ENCODE data around the gene PNPLA2. TPM values are rescaled to one million over a fixed set of nuclear protein-coding genes. Genes with fewer than 3 reads are reported as not detected.
A peak's percentile ranks its signal among the peaks of the same experiment; 100 is the strongest.

The PNPLA2 gene
- total RNA-seq, 4 donors from 2014 or later = 39.7 to 79.4 (median 58.9) TPM

DNA sequence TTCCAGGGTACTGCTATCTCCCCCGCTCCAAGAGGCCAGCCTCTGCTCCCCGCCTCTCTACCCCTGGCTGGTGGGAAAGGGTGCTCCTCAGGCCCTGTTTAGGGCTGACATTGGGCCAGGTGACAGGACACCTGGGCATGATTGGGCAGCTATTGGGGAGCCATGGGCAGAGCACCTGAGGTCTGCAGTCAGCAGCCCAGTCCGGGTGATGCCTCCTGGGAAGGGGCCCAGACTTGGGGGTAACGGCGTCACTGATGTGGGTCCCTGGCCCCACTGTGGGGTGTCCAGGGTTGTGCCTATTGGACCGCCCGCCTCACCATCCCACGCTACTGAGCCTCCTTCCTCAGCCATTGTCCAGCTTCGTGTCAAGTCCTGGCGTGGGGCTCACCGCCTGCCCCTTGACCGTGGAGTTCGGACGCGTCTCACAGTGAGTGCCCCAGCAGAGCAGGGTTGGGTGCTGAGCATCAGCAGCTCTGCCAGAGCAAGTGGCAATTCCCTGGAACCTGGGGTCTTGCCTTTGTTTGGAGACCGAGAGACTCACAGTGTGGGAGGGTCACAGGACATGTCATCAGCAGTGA, 38.7 kb upstream of the PNPLA2 start:
- H3K4me3 ChIP-seq = no peak overlapping the region
- TF ChIP-seq EP300 (IDR thresholded peaks at IDR 0.05) (no peak), POLR2A (IDR thresholded peaks at IDR 0.05) (no peak), POLR2AphosphoS5 (IDR thresholded peaks at IDR 0.05) (no peak)
- TF ChIP-seq, protein P1, sequence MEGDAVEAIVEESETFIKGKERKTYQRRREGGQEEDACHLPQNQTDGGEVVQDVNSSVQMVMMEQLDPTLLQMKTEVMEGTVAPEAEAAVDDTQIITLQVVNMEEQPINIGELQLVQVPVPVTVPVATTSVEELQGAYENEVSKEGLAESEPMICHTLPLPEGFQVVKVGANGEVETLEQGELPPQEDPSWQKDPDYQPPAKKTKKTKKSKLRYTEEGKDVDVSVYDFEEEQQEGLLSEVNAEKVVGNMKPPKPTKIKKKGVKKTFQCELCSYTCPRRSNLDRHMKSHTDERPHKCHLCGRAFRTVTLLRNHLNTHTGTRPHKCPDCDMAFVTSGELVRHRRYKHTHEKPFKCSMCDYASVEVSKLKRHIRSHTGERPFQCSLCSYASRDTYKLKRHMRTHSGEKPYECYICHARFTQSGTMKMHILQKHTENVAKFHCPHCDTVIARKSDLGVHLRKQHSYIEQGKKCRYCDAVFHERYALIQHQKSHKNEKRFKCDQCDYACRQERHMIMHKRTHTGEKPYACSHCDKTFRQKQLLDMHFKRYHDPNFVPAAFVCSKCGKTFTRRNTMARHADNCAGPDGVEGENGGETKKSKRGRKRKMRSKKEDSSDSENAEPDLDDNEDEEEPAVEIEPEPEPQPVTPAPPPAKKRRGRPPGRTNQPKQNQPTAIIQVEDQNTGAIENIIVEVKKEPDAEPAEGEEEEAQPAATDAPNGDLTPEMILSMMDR (IDR thresholded peaks at IDR 0.05) = no peak
- no CpG with 5 or more reads among the region's 16 CpGs for WGBS, 2 donors (ENCODE audit: low coverage in 1 of 2)
- H3K9me3 ChIP-seq = no peaks in the 10 kb centered on the region
- no peaks in the 10 kb centered on the region for H3K27me3 ChIP-seq
- ATAC-seq = no peak
- H3K27ac ChIP-seq = no peak overlapping the region
- H3K4me1 ChIP-seq = peaks cover 0 to 54% (median 20%) of the 10 kb centered on the region in 3 donors
- H3K36me3 ChIP-seq = peaks cover 0 to 16% of the 10 kb centered on the region in 2 donors

DNA sequence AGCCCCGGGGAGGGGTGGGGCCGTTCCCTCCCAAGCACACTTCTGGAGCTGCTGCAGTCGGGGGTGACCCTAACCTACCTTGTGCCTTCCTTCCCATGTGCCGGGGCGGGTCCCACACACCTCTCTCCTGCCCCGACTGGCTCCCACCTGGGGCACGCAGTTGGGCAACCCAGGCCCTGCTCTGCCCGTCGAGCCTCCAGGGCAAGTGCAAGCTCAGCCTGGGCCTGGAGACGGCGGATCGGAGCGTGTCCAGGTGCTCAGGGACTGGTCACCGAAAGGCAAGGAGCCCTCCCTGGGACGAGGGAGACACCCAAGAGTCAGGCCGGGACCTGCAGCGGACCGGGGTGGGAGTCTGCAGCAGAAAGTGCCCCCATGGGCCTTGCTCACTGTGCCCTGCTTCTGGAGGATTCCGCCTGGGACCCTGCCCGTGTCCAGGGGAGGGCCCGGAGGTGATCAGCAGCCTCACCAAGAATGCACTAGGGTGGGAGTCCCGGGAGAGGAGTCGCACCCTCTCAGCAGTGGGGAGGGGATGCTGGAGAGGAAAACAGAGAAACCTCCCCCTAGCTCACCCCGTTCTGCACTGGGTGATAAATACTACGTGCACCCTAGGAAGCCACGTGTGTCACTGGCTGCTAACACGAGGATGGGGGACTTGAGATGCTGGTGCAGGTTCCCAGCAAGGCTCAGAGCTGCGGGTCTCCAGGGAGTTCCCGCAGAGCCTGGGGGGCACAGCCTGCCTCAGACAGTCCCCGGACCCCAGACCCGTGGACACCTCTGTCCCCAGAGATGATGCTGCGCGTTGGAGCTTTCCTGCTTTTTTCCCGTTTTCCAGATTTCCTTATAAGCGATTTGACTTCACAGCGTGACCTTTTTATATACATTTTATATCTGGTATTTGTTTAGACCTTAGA, 36.2 kb upstream of the PNPLA2 start:
- Histone ChIP-seq H3K9me3 (no peaks in the 10 kb centered on the region), H3K36me3 (peaks cover 0 to 16% of the 10 kb centered on the region in 2 donors)
- ATAC-seq = no peak

DNA sequence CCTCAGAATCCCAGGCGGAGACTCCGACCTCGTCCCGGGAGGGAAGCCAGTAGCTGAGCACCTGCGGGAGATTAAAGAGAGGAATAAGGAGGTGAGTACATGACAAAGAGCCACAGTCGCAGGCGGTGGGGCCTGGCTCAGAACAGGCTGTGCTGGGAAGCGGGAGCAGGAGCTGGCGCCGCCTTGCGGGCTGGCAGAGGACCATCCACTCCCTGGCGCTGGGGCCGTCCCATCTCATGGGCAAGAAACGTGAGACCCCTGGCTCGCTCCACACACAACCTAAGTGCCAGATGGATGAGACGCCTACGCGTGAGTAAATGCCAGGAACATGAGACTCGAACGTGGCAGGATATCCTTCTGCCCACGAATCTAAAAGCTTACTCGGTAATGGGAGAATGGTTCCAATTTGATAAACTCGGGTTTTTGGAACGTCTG, 35.1 kb upstream of the PNPLA2 start:
- H3K4me3 ChIP-seq = no peak overlapping the region
- H3K36me3 ChIP-seq = peaks cover 0 to 16% of the 10 kb centered on the region in 2 donors

More for the DNA sequence above, 36.2 kb upstream of the PNPLA2 start:
- H3K27me3 ChIP-seq = peaks cover 2% of the 10 kb centered on the region
- 41 to 53% methylated on average over 2 to 7 of the region's 36 CpGs for WGBS, 2 donors (ENCODE audit: low coverage in 1 of 2)
- TF ChIP-seq EP300 (IDR thresholded peaks at IDR 0.05) = no peak
- TF ChIP-seq, protein P1 (IDR thresholded peaks at IDR 0.05) = no peak
- TF ChIP-seq POLR2AphosphoS5 (IDR thresholded peaks at IDR 0.05) = no peak
- no peak overlapping the region for H3K4me3 ChIP-seq
- H3K27ac ChIP-seq = peak overlapping the region in 1 of 4 donors; percentile 39
- H3K4me1 ChIP-seq = peaks cover 0 to 37% (median 6%) of the 10 kb centered on the region in 3 donors

DNA sequence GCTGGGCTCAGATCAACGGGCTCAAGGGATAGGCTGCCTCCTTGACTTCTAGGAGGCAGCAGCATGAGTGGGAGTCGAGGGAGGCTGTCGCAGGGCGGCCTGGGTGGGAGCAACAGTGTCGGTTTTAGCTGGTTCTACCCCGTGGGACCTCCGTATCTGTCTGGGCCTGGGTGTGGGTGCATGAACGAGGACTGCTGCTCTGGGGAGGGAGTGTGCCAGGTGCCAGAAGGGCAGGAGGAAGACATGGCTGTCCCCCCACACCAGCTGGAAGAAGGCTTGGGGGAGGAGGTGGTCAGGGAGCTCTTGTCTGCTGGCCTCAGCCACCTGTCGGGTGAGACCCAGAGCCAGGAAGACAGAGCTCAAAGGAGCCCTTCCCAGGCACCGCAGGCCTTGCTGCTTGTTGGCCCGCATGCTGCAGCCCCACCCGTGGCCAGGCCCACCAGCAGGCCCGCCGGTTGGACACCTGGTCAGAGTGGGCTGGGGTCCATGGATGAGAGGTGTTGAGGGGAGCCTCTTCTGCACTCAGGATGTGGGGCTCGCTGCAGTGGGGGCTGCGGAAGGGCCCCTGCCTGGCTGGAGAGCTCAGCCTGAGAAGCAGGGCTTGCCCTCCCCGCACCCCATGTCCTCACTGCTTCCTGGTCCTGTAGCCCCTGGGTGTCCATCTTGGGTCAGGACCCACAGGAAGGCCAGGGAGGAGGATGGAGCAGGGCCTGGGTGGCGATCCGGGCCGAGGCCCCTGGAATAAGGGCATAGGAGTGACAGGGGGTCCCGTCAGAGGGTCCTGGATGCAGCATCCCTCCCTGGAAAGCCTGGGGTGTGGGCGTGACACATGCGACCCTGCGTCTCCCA, 32.3 kb upstream of the PNPLA2 start:
- Histone ChIP-seq H3K9me3 (no peaks in the 10 kb centered on the region), H3K4me3 (no peak overlapping the region), H3K4me1 (peaks cover 0 to 32% (median 3%) of the 10 kb centered on the region in 3 donors), H3K36me3 (peaks cover 0 to 12% of the 10 kb centered on the region in 2 donors), H3K27me3 (peaks cover 40% of the 10 kb centered on the region), H3K27ac (no peak overlapping the region)
- 50 to 81% methylated on average over 1 to 3 of the region's 24 CpGs for WGBS, 2 donors (ENCODE audit: low coverage in 1 of 2)
- TF ChIP-seq, protein P1 (IDR thresholded peaks at IDR 0.05) = no peak
- no peak for TF ChIP-seq POLR2AphosphoS5 (IDR thresholded peaks at IDR 0.05)
- no peak for TF ChIP-seq POLR2A (IDR thresholded peaks at IDR 0.05)
- no peak for TF ChIP-seq EP300 (IDR thresholded peaks at IDR 0.05)
- no peak for ATAC-seq

More for the DNA sequence above, 35.1 kb upstream of the PNPLA2 start:
- Histone ChIP-seq H3K9me3 (no peaks in the 10 kb centered on the region), H3K27ac (peak overlapping the region in 3 of 4 donors; percentile 22 to 39 (median 32)), H3K4me1 (peaks cover 0 to 27% (median 0%) of the 10 kb centered on the region in 3 donors), H3K27me3 (peaks cover 11% of the 10 kb centered on the region)
- TF ChIP-seq, protein P1 (IDR thresholded peaks at IDR 0.05) = peak in 3 of 4 experiments; percentile 53 to 71 (median 69)
- no peak for TF ChIP-seq POLR2A (IDR thresholded peaks at IDR 0.05)
- TF ChIP-seq POLR2AphosphoS5 (IDR thresholded peaks at IDR 0.05) = peak; percentile 57
- no peak for TF ChIP-seq EP300 (IDR thresholded peaks at IDR 0.05)
- ATAC-seq = peak; percentile 84
- 5 to 40% methylated on average over 2 to 24 of the region's 24 CpGs for WGBS, 2 donors (ENCODE audit: low coverage in 1 of 2)

Measured in gastroesophageal sphincter (tissue), 4 donors.